ENCODE data around the gene AGGF1. TPM values are rescaled to one million over a fixed set of nuclear protein-coding genes. Genes with fewer than 3 reads are reported as not detected.

The AGGF1 gene
- total RNA-seq, 1 experiment from 2014 or later, result 23.2 TPM

GRCh38 chr5:77024490-77024889, 5.7 kb upstream of the AGGF1 start:
- TF ChIP-seq GABPB1 (CRISPR knock-in tag; IDR thresholded peaks at IDR 0.05) (no peak), E2F5 (CRISPR knock-in tag; IDR thresholded peaks at IDR 0.05) (no peak), ZBTB21 (CRISPR knock-in tag; IDR thresholded peaks at IDR 0.05; ENCODE audit: borderline replicate concordance) (no peak), NR3C1 (CRISPR knock-in tag; conservative IDR thresholded peaks at IDR 0.05; ENCODE audit: low read depth) (no peak), TEAD4 (CRISPR knock-in tag; IDR thresholded peaks at IDR 0.05) (no peak), MXD4 (CRISPR knock-in tag; IDR thresholded peaks at IDR 0.05; ENCODE audit: borderline replicate concordance) (no peak)
- TF ChIP-seq, protein P1, sequence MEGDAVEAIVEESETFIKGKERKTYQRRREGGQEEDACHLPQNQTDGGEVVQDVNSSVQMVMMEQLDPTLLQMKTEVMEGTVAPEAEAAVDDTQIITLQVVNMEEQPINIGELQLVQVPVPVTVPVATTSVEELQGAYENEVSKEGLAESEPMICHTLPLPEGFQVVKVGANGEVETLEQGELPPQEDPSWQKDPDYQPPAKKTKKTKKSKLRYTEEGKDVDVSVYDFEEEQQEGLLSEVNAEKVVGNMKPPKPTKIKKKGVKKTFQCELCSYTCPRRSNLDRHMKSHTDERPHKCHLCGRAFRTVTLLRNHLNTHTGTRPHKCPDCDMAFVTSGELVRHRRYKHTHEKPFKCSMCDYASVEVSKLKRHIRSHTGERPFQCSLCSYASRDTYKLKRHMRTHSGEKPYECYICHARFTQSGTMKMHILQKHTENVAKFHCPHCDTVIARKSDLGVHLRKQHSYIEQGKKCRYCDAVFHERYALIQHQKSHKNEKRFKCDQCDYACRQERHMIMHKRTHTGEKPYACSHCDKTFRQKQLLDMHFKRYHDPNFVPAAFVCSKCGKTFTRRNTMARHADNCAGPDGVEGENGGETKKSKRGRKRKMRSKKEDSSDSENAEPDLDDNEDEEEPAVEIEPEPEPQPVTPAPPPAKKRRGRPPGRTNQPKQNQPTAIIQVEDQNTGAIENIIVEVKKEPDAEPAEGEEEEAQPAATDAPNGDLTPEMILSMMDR (IDR thresholded peaks at IDR 0.05), result no peak
- Mint-ChIP-seq H3K36me3 (peaks cover 15% of the 10 kb centered on the region), H3K27ac (no peak overlapping the region), H3K4me3 (no peak overlapping the region), H3K4me1 (no peaks in the 10 kb centered on the region), H3K27me3 (ENCODE audit: low read depth) (peaks cover 37% of the 10 kb centered on the region), H3K9me3 (peaks cover 32% of the 10 kb centered on the region)
- ATAC-seq, result no peak
- ChIA-PET POLR2A (no interaction called here), CTCF (no interaction called here)
- no peak for DNase-seq (ENCODE audit: low spot score)

GRCh38 chr5:77028631-77029375, 1.4 kb upstream of the AGGF1 start:
- no peak for ATAC-seq
- DNase-seq (ENCODE audit: low spot score), result no peak
- peaks cover 45% of the 10 kb centered on the region for H3K27me3 Mint-ChIP-seq (ENCODE audit: low read depth)
- ChIA-PET POLR2A (no interaction called here), CTCF (no interaction called here)
- H3K27ac Mint-ChIP-seq, result no peak overlapping the region
- H3K36me3 Mint-ChIP-seq, result peaks cover 24% of the 10 kb centered on the region
- H3K9me3 Mint-ChIP-seq, result peaks cover 27% of the 10 kb centered on the region
- H3K4me3 Mint-ChIP-seq, result no peak overlapping the region
- H3K4me1 Mint-ChIP-seq, result peaks cover 9% of the 10 kb centered on the region
- TF ChIP-seq, protein P2, sequence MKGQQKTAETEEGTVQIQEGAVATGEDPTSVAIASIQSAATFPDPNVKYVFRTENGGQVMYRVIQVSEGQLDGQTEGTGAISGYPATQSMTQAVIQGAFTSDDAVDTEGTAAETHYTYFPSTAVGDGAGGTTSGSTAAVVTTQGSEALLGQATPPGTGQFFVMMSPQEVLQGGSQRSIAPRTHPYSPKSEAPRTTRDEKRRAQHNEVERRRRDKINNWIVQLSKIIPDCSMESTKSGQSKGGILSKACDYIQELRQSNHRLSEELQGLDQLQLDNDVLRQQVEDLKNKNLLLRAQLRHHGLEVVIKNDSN (CRISPR knock-in tag; IDR thresholded peaks at IDR 0.05), result no peak
- TF ChIP-seq FOXJ3 (CRISPR knock-in tag; IDR thresholded peaks at IDR 0.05; ENCODE audit: borderline replicate concordance), result no peak
- no peak for TF ChIP-seq GRHL2 (CRISPR knock-in tag; IDR thresholded peaks at IDR 0.05; ENCODE audit: insufficient replicate concordance, severe bottlenecking)
- TF ChIP-seq ETV6 (CRISPR knock-in tag; IDR thresholded peaks at IDR 0.05), result no peak
- TF ChIP-seq ATF6 (CRISPR knock-in tag; IDR thresholded peaks at IDR 0.05), result no peak
- TF ChIP-seq ZNF512 (CRISPR knock-in tag; IDR thresholded peaks at IDR 0.05; ENCODE audit: borderline replicate concordance), result no peak
- TF ChIP-seq CREM (CRISPR knock-in tag; IDR thresholded peaks at IDR 0.05), result no peak
- TF ChIP-seq ELF4 (CRISPR knock-in tag; IDR thresholded peaks at IDR 0.05; ENCODE audit: low read depth), result no peak
- TF ChIP-seq, protein P3, sequence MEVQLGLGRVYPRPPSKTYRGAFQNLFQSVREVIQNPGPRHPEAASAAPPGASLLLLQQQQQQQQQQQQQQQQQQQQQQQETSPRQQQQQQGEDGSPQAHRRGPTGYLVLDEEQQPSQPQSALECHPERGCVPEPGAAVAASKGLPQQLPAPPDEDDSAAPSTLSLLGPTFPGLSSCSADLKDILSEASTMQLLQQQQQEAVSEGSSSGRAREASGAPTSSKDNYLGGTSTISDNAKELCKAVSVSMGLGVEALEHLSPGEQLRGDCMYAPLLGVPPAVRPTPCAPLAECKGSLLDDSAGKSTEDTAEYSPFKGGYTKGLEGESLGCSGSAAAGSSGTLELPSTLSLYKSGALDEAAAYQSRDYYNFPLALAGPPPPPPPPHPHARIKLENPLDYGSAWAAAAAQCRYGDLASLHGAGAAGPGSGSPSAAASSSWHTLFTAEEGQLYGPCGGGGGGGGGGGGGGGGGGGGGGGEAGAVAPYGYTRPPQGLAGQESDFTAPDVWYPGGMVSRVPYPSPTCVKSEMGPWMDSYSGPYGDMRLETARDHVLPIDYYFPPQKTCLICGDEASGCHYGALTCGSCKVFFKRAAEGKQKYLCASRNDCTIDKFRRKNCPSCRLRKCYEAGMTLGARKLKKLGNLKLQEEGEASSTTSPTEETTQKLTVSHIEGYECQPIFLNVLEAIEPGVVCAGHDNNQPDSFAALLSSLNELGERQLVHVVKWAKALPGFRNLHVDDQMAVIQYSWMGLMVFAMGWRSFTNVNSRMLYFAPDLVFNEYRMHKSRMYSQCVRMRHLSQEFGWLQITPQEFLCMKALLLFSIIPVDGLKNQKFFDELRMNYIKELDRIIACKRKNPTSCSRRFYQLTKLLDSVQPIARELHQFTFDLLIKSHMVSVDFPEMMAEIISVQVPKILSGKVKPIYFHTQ (CRISPR knock-in tag; IDR thresholded peaks at IDR 0.05), result no peak
- TF ChIP-seq, protein P4, sequence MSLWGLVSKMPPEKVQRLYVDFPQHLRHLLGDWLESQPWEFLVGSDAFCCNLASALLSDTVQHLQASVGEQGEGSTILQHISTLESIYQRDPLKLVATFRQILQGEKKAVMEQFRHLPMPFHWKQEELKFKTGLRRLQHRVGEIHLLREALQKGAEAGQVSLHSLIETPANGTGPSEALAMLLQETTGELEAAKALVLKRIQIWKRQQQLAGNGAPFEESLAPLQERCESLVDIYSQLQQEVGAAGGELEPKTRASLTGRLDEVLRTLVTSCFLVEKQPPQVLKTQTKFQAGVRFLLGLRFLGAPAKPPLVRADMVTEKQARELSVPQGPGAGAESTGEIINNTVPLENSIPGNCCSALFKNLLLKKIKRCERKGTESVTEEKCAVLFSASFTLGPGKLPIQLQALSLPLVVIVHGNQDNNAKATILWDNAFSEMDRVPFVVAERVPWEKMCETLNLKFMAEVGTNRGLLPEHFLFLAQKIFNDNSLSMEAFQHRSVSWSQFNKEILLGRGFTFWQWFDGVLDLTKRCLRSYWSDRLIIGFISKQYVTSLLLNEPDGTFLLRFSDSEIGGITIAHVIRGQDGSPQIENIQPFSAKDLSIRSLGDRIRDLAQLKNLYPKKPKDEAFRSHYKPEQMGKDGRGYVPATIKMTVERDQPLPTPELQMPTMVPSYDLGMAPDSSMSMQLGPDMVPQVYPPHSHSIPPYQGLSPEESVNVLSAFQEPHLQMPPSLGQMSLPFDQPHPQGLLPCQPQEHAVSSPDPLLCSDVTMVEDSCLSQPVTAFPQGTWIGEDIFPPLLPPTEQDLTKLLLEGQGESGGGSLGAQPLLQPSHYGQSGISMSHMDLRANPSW (CRISPR knock-in tag; conservative IDR thresholded peaks at IDR 0.05; ENCODE audit: low read depth), result no peak
- no peak for TF ChIP-seq ZNF671 (CRISPR knock-in tag; IDR thresholded peaks at IDR 0.05)
- no peak for TF ChIP-seq FOXP4 (CRISPR knock-in tag; IDR thresholded peaks at IDR 0.05)
